ENCODE measurements around the gene B4GALT1.

Gene B4GALT1

DNA sequence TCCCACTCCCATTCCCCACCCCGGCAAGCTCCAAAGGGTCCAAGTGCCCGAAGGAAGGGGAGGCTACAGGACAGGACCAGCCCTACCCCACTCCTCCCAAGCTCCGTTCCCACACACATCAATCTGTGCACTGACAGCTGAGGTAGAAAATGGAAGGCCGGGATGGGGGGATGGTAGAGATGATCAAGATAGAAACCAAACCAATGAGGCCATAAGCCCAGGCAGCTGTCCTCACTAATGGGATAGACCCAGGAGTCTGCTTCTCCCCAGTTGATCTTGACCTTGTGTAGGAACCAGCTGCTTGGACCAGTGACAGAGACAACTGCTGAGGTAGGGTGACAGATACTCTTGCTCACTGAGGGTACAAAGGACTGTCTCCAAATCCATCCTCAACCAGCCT lies 38.6 kb downstream of the B4GALT1 start:
- no peak for DNase-seq (ENCODE audit: low read depth)
- TF ChIP-seq CTCF (IDR thresholded peaks at IDR 0.05; ENCODE audit: insufficient read depth, low read depth, low read length, missing control alignments) = no peak
- H3K4me3 ChIP-seq (ENCODE audit: low read length) = no peak overlapping the region

GRCh38 chr9:33127881-33128280 lies 39.3 kb downstream of the B4GALT1 start:
- no peak for DNase-seq (ENCODE audit: low read depth)
- no peak overlapping the region for H3K4me3 ChIP-seq (ENCODE audit: low read length)
- no peak for TF ChIP-seq CTCF (IDR thresholded peaks at IDR 0.05; ENCODE audit: insufficient read depth, low read depth, low read length, missing control alignments)

GRCh38 chr9:33125871-33126823 lies 41.0 kb downstream of the B4GALT1 start:
- H3K4me3 ChIP-seq (ENCODE audit: low read length) = no peak overlapping the region
- DNase-seq (ENCODE audit: low read depth) = peak; percentile 70
- no peak for TF ChIP-seq CTCF (IDR thresholded peaks at IDR 0.05; ENCODE audit: insufficient read depth, low read depth, low read length, missing control alignments)

DNA sequence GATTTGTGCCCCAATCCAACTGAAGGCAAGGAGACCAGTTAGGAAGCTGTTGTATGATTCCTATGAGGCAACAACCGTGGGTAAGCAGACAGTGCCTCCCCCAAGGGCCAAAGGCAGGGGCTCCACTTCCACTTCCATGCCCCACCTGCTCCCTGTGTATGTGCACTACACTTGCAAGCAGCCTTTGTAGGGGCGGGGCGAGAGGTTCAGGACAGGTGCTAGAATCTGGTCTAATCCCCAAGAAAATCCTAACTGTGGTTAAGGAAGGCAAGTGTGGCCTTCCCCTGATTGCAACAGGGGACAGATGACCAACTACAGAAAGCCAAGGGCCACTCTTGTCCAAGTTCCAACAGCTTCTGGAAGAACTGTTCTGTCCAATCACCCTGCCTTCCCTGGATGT lies 41.7 kb downstream of the B4GALT1 start:
- H3K4me3 ChIP-seq (ENCODE audit: low read length) = no peak overlapping the region
- TF ChIP-seq CTCF (IDR thresholded peaks at IDR 0.05; ENCODE audit: insufficient read depth, low read depth, low read length, missing control alignments) = no peak
- DNase-seq (ENCODE audit: low read depth) = no peak

DNA sequence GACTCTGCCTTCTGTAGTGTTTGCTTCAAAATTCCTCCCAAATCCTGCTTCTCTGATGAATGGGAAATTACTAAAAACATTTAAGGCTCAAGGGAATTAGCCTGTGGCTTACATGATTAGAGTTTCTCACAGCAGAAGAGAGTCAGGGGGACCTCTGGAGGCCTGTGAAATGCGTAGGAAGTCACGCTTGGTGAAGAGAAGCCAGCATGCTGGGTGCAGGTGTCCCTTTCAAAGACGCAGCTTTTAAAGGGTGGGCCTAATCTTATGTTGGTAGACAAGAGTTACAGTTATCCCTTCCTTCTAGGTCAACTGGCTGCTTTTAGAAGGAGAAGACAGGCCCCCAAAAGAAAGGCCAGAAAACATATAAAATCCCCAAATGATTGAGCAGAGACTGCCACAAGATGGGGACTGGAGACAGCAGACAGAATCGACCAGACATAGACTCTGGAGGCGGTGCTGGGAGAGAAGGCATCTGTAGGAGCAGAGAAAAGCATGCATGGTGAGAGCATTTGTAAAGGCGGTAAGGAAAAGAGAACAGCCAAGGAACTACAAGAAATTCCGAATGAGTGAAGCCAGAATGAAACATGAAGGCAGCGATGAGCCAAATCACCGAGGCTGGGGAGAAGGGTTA lies 42.3 kb downstream of the B4GALT1 start:
- no peak for DNase-seq (ENCODE audit: low read depth)
- TF ChIP-seq CTCF (IDR thresholded peaks at IDR 0.05; ENCODE audit: insufficient read depth, low read depth, low read length, missing control alignments) = no peak
- no peak overlapping the region for H3K4me3 ChIP-seq (ENCODE audit: low read length)

GRCh38 chr9:33124046-33124445 lies 43.1 kb downstream of the B4GALT1 start:
- H3K4me3 ChIP-seq (ENCODE audit: low read length) = no peak overlapping the region
- no peak for DNase-seq (ENCODE audit: low read depth)
- TF ChIP-seq CTCF (IDR thresholded peaks at IDR 0.05; ENCODE audit: insufficient read depth, low read depth, low read length, missing control alignments) = no peak
